GM10847 (cell line): Measurements from ENCODE around the gene MAP4K3.

Experiments
- POLR2A ChIP-seq: IDR thresholded peaks from 2 replicates; pipeline ENCODE4 v1.6.1; 2011; ENCODE audit not compliant: insufficient read length; ENCODE audit errors: extremely low read depth

Gene MAP4K3

DNA sequence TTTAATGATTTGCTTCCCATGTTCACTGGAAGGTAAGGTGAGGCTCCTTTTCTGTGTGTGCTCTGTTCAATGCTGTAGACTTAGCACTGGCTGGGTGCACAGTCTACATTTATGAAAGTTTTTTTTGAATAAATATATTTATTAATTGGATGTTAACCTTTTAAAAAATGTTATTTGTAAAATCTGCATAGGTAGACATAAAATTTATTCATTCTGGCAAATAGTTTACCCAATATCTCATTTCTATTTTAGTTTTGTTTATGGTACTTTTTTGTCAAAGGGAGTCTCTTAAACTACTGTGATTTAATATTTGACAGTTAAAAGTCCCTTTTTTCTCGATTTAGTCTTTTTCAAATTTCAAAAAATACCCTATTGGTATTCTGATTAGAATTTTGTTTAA is 213.2 kb downstream of the MAP4K3 start:
- no peak for TF ChIP-seq POLR2A

DNA sequence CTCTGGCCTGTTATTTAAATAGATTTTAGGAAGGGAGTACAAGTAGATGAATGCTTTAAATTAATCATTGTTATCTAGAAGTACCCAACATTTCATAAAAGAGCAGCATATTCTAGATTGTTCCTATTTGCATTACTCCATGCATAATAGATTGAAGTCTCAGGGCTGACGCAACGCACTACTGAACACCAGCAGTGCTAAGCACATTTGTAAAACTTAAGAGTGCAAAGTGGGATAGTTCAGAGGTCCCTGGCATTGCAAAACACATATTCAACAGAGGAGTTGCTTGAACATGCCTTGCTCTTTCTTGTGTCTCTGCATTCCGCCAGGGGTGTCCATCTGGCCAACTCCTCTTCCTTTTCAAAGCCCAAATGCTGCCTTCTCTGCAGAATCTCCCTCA is 215.6 kb downstream of the MAP4K3 start:
- no peak for TF ChIP-seq POLR2A

DNA sequence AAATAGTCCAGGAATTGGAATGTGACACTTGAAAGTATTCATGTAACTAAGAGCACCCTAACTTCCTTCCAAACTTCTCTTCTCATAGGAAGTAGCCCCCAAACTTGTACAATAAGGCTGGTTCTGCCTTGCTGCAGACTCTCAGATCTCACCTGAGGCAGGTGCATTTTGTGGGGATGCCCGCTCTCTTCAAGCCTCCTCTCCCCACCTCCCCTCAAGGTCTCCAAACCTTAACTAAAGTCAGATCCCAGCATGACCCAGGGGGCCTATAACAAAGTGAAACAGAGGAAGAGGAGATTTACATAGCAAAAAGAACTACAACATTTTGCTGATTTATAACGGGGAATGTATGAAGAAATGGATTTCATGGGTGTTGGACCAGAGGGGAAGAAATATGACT is 216.9 kb downstream of the MAP4K3 start:
- no peak for TF ChIP-seq POLR2A

DNA sequence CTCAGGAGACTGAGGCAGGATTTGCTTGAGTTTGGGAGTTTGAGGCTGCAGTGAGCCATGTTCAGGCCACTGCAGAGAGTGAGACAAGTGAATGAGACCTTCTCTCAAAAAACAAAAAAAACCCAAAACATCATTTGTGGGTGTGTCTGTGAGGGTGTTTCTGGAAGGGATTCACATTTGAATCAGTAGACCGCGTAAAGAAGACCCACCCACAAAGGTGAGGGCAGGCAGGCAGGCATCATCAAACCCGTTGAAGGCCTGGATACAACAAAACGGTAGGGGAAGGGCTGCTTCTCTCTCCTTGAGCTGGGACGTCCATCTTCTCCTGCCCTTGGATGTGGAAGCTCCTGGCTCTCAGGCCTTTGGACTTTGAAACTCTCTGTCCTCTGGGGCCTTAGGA is 218.7 kb downstream of the MAP4K3 start:
- no peak for TF ChIP-seq POLR2A

DNA sequence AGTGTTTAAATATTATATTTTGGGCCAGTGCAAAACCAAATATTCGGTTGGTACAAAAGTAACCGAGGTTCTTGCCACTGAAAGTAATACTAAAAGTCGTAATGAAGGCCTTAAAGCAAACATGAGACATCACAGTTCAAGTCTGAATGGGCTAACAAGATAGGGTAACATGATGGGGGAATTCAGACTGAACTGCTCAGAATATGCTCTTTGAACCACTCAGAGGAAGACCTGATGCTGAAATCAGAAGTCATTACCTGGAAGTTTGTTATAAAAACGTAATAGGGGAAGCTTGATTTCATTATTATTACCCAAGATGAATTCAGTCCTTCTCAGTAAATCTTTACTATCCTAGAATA is 219.9 kb downstream of the MAP4K3 start:
- no peak for TF ChIP-seq POLR2A

DNA sequence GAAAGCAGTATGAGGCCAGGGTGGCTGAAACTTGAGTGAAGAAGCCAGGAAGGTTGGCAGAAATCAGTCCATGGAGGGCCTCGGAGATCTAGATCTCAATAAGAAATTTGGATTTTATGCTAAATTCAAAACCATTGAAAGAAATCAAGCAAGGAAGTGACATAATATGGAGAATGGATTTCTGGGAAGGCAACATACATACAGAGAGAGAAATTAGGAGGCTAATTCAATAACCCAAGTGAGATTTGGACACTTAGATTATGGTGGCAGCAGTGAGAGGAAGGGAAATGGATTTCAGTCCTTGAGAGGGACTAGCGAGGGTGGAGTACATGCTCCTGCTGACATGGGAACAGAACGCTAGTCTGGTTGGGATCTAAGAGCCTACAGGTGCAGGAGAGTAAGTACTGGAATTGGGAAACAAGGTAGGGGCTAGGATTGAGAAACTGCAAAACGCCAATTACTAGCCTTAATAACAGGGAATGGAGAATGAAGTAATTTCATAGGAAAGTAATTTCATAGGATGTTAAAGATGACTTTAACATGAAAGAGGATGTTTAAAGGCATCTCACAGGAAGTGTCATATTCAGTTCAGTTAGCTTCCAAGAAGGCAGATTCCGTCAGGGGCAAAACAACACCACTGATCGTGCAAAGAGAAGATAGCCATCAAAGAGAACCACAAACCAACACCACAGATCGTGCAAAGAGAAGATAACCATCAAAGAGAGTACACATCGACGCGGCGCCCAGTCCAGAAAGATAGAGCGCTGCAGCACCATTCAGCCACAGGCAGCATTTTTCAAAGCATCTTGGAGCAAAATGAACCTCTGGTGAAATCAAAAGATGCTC is 220.5 kb downstream of the MAP4K3 start:
- TF ChIP-seq POLR2A: no peak

DNA sequence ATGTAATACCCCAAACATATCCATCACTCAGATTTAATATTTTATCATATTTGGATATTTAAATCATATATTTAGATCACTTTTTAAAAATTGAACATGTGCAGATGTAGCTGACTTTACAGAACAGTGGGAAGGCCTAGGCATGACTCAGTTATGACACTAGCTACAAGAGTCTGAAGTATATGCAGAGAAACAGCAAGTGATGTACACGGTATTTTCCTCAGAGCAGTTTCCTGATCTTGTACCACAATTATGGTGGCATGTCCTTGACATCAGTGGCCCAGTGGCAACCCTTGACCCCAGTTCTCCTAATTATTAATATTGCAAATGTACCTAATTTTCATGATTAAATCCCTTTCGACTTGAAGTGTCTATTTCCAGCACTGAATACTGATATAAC is 221.5 kb downstream of the MAP4K3 start:
- no peak for TF ChIP-seq POLR2A

DNA sequence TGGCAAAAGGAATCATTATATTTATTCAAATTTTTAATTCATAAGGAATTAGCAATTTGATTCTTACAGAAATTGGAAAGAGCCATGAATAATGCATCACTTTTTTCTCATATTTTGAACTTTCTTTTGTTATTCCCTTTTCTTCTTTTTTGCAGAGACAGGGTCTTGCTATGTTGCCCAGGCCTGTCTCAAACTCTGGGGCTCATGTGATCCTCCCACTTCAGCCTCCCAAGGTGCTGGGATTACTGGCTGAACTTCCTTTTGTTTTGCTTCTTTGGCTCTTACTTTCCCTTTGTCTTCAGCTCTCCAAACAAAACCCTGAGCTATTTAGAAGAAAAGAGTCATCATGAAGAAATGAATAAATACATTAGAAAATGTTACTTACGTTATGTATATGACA is 224.1 kb downstream of the MAP4K3 start:
- no peak for TF ChIP-seq POLR2A

DNA sequence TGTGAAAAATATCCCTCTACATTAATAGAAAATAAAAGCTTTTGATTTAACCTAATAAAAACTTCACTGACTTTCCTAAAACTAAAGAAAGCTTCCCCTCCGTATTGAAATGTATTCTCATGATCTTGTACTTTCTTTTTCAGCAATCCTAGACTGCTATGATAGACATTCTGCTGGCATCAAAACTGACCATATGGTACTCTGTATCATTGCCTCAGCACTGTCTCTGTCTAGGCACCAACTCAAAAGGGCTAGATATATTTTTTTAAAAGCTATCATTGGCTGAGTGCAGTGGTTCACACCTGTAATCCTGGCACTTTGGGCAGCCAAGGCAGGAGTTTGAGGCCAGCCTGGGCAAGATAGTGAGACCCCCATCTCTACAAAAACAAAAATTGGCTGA is 226.2 kb downstream of the MAP4K3 start:
- TF ChIP-seq POLR2A: no peak

DNA sequence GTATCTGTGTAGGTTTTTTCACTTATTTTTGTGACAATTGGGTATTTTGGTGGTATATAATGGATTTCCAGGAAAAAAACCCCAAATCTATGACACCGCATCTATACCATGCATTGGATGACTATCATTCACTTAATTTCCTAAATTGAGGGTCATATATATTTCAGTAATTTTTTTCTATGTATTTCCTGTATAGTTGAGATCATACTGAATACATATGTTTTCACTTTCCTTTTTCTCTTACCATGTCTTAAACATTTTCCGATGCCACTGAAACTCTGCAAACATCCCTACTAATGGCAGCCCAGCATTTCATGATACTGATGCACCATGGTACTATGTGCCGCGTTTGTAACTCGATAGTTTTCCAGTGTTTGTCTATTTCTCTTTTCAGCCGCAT is 233.7 kb downstream of the MAP4K3 start:
- no peak for TF ChIP-seq POLR2A

DNA sequence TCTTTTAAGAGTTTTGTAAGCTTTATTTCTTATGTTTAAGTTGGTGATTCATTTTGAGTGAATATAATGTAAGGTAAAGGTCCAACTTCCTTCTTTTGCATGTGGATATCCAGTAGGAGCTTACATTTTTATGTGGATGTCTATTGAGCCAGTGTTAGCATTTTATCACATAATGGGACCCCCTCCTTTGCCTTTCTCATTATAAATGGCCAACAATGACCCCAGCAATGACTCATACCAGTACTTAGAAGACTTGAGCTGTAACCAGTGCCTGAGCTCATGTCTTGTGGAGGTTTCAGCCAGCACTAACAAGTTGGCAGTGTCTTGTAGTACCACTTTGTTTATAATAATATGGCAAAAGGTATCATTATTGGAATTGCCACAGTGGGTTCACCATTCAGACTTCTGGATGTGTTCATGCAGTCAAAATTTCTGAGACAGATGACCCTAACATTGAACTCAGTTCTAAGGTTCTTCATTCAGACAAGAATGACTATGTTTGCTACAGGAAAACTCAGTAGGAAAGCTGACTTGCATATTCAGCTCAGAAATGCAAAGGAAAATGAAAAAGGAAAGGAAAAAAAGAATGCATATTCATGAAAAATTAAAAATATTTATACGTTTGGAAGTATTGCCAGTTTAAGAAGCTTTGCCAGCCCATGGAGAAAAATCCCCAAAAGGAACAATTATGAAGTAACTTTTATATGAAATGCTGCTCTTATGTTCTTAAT is 234.3 kb downstream of the MAP4K3 start:
- TF ChIP-seq POLR2A: no peak
